Smooth muscle cell of trachea (primary cell): ENCODE data around the gene GGPS1. TPM values are rescaled to one million over a fixed set of nuclear protein-coding genes. Genes with fewer than 3 reads are reported as not detected.

ENCODE experiments used
- total RNA-seq: library from RNA; depleted of rRNA; stranded (reverse); fragments of >200 nt; gene quantifications from 2 replicates; pipeline ENCODE4 v1.2.1, GENCODE V29; 2014

Gene GGPS1
- total RNA-seq, result 24.1 and 33.5 TPM in 2 replicates

GRCh38 chr1:235328271-235329138, at the start of gene GGPS1:
GGPS1 (plus strand) TSS chr1:235328570; CDS start chr1:235335265, 6,695 bp downstream.

GRCh38 chr1:235327559-235328270, 655 bp upstream of the GGPS1 start, which contains the start of gene ARID4B:
ARID4B (minus strand) TSS chr1:235328179; CDS start chr1:235326919, 1,260 bp downstream.

GRCh38 chr1:235367000-235367908, 38.9 kb downstream of the GGPS1 start, which contains the start of gene TBCE:
TBCE (plus strand) TSS chr1:235367427; CDS start chr1:235380050, 12,623 bp downstream.

Other genes starting within 250 kb of the GGPS1 start
- gene TOMM20, start 199.7 kb upstream of the GGPS1 start, total RNA-seq, result 78.1 and 96.6 TPM in 2 replicates
- gene RBM34, start 167.3 kb upstream of the GGPS1 start, total RNA-seq, result 50.6 and 70.7 TPM in 2 replicates
- gene ARID4B, start 391 bp upstream of the GGPS1 start, total RNA-seq, result 31.1 and 33.5 TPM in 2 replicates
- 18.2 and 23.2 TPM in 2 replicates for gene TBCE, start 38.9 kb downstream of the GGPS1 start, total RNA-seq
- gene B3GALNT2, start 175.9 kb downstream of the GGPS1 start, total RNA-seq, result 40.0 and 41.9 TPM in 2 replicates